T-cell (primary cell): ENCODE data around the gene CNNM3. TPM values are rescaled to one million over a fixed set of nuclear protein-coding genes. Genes with fewer than 3 reads are reported as not detected.
"Not testable (repeated sequence)": the region's sequence is repeated elsewhere in the genome, so short reads cannot be mapped to it uniquely, and the experiment has no call there.

ENCODE experiments used
- ATAC-seq, 4 experiments: fragments of 200-7000 bp in 3 of 4; fragments of 150-1000 bp in 1 of 4; cut with Tn5 transposase; replicated peaks in 1 of 4; 1 replicate in 3 of 4; 2 replicates in 1 of 4; pipeline ENCODE4 v1.10.0; 2021; ENCODE audit warnings: moderate library complexity in 3 of 4, mild to moderate bottlenecking in 2 of 4, moderate number of reproducible peaks in 1 of 4
- CTCF ChIA-PET, 2 donors: fragments of 300-600 bp; sonication (Branson Sonifier 250); formaldehyde crosslinking; loops; one replicate each; lab custom pipeline; 2022; ENCODE audit warnings: antibody characterized with exemption in 2 of 2; lab: Charles Lee
- POLR2A ChIA-PET, 2 donors: fragments of 300-600 bp; sonication (Branson Sonifier 250); formaldehyde crosslinking; loops; one replicate each; lab custom pipeline; 2022; ENCODE audit warnings: antibody characterized with exemption in 2 of 2; lab: Charles Lee
- DNase-seq, 35 experiments: peaks; one replicate each; pipeline versions ENCODE4 v3.0.0 to v3.0.0-alpha.2; 2013 to 2023
- H3K27ac ChIP-seq: one replicate; pipeline ENCODE4 v1.5.1; 2013; ENCODE audit warnings: low read length
- H3K27me3 ChIP-seq, 2 experiments: replicated peaks in 1 of 2; 1 replicate in 1 of 2; 2 replicates in 1 of 2; pipeline versions ENCODE4 v1.6.1 to v1.7.0; 2013; ENCODE audit warnings: low read length in 1 of 2, mixed read lengths in 1 of 2; ENCODE audit not compliant: control insufficient read depth in 2 of 2, insufficient read depth in 2 of 2; ENCODE audit errors: extremely low read depth in 1 of 2
- H3K36me3 ChIP-seq, 2 donors: 1 replicate in 1 of 2; 2 replicates in 1 of 2; pipeline versions ENCODE4 v1.6.1 to v1.7.0; 2013; ENCODE audit warnings: low read length in 1 of 2; ENCODE audit not compliant: control insufficient read depth in 2 of 2, insufficient read depth in 1 of 2; ENCODE audit errors: extremely low read depth in 1 of 2
- H3K4me1 ChIP-seq, 2 experiments: 1 replicate in 1 of 2; 2 replicates in 1 of 2; pipeline versions ENCODE4 v1.6.1 to v1.7.0; 2013; ENCODE audit warnings: low read length in 2 of 2, mixed read lengths in 1 of 2; ENCODE audit not compliant: insufficient read depth in 2 of 2, control insufficient read depth in 1 of 2; ENCODE audit errors: extremely low read depth in 1 of 2
- H3K4me3 ChIP-seq, 2 donors: 1 replicate in 1 of 2; 2 replicates in 1 of 2; pipeline versions ENCODE4 v1.5.1 to v1.7.0; 2013; ENCODE audit warnings: mild to moderate bottlenecking in 2 of 2, low read length in 1 of 2, moderate library complexity in 1 of 2; ENCODE audit not compliant: control insufficient read depth in 1 of 2; ENCODE audit errors: extremely low read depth in 1 of 2
- H3K9me3 ChIP-seq: 2 replicates; pipeline ENCODE4 v1.7.0; 2013
- H3K27ac Mint-ChIP-seq, 2 donors: one replicate each; pipeline ENCODE4 v1.8.0; 2020 to 2021; ENCODE audit warnings: mild to moderate bottlenecking in 2 of 2, mixed read lengths in 2 of 2
- H3K27me3 Mint-ChIP-seq, 2 donors: one replicate each; pipeline ENCODE4 v1.8.0; 2021 to 2022; ENCODE audit warnings: mixed read lengths in 2 of 2
- H3K36me3 Mint-ChIP-seq: one replicate; pipeline ENCODE4 v1.8.0; 2021; ENCODE audit warnings: mixed read lengths
- H3K4me1 Mint-ChIP-seq, 3 donors: one replicate each; pipeline ENCODE4 v1.8.0; 2020 to 2022; ENCODE audit warnings: mixed read lengths in 3 of 3, mild to moderate bottlenecking in 1 of 3
- H3K4me3 Mint-ChIP-seq, 3 donors: one replicate each; pipeline ENCODE4 v1.8.0; 2020 to 2022; ENCODE audit warnings: mild to moderate bottlenecking in 3 of 3, mixed read lengths in 3 of 3, moderate library complexity in 3 of 3
- H3K9me3 Mint-ChIP-seq, 3 donors: one replicate each; pipeline ENCODE4 v1.8.0; 2020 to 2022; ENCODE audit warnings: mixed read lengths in 3 of 3
- WGBS: methylation state at CpG from one replicate; pipeline ENCODE4 v1.1.5; 2013; ENCODE audit warnings: missing lambda C conversion rate; ENCODE audit not compliant: insufficient coverage; 5-methylcytosine and 5-hydroxymethylcytosine counted together
- total RNA-seq, 35 experiments: library from RNA in 6 of 35; stranded (reverse) in 6 of 35; fragments of 120-200 nt in 1 of 35; gene quantifications; one replicate each; pipeline versions ENCODE4 v1.2.1 to v1.2.4 and lab custom pipeline; 2013 to 2026

Gene CNNM3
- total RNA-seq, 5 donors from 2014 or later (not counting 1 experiment from before 2014, with no cell fraction given) = 44.2 to 55.3 (median 48.0) TPM

DNA sequence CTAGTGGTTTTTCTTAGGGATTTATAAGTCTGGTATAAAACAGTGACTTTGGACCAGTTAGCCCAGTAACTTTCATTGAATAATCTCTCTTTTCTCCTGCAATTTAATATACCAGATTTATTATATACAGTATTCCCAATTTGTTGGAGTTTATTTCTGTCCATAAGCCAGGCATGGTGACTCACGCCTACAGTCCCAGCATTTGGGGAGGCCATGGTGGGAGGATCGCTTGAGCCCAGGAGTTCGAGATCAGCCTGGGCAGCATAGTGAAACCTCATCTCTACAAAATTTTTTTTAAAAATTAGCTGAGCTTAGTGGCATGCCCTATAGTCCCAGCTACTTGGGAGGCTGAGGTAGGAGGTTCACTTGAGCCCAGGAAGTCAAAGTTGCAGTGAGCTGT is 28.7 kb upstream of the CNNM3 start:
- Histone ChIP-seq H3K9me3 (no peaks in the 10 kb centered on the region), H3K4me1 (no peaks in the 10 kb centered on the region), H3K36me3 (peaks cover 0 to 3% of the 10 kb centered on the region in 2 donors), H3K27ac (no peak overlapping the region), H3K4me3 (no peak overlapping the region), H3K27me3 (no peaks in the 10 kb centered on the region)
- ChIA-PET POLR2A (no interaction called here), CTCF (no interaction called here)
- 90% methylated on average over 3 of the region's 3 CpGs for WGBS
- H3K9me3 Mint-ChIP-seq = no peaks in the 10 kb centered on the region
- H3K27ac Mint-ChIP-seq = no peak overlapping the region
- ATAC-seq (no peak), DNase-seq (no peak)
- no peaks in the 10 kb centered on the region for H3K27me3 Mint-ChIP-seq
- no peaks in the 10 kb centered on the region for H3K36me3 Mint-ChIP-seq
- no peak overlapping the region for H3K4me3 Mint-ChIP-seq
- H3K4me1 Mint-ChIP-seq = peaks cover 0 to 3% (median 0%) of the 10 kb centered on the region in 3 donors

DNA sequence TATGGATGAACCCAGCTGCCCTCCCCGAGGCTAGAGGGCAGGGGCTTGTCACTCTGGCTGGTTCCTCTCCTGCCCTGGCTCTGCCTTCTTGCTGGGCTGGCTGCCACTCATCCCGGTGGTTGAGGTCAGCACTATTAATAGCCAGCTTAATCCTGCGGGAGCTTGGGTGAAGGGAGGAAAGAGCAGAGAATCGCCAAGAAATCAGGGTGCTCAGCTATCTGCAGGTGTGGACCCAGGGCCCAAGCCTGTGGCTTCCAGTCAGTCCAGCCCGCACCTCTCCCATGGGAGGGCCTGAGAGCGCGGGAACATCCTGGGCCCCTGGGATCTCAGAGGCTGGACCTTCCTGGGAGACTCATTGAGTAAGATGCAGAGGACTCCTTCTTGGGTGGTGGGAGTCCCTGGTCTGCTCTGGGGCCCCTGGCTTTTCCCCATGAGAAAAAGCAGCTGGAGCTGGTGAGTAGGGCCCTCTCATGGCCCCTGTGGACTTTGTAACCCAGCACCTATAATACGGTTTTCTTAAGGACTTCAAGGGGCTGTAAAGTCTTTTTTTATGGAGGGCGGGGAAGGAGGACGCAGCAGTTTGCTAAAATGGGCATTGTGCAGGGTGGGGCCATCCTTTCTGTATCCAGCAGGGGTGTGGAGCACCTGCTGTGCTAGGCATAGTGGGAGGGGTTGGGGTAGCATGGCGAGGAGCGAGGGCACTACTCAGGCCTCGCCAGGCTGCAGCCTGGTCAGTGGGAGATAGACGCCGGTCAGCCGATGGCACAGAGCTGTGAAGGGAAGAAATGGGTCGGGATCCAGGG is 27.4 kb upstream of the CNNM3 start:
- DNase-seq (no peak), ATAC-seq (no peak)
- POLR2A ChIA-PET = no interaction called here

DNA sequence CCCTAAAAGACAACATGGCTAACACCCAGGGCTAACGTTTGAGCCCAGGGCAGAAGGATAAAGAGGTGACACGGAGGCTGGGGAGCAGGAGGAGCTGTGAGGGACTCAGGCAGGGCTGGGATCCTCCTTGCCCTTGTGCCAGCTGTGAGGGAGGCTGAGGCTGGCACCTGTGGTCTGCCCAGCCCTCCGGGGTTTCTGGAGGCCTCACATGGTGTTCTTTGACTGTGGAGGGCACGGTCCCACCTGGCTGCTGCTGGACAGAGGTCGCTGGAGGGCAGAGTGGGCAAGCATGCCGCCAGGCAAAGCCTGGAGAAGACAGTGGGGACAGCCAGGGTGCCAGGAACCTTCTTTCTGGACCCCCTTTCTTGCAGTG is 26.8 kb upstream of the CNNM3 start:
- H3K4me1 ChIP-seq = no peaks in the 10 kb centered on the region
- no peaks in the 10 kb centered on the region for H3K27me3 ChIP-seq
- H3K9me3 Mint-ChIP-seq = no peaks in the 10 kb centered on the region
- no peaks in the 10 kb centered on the region for H3K9me3 ChIP-seq
- no peaks in the 10 kb centered on the region for H3K27me3 Mint-ChIP-seq
- ATAC-seq (no peak), DNase-seq (no peak)
- POLR2A ChIA-PET = no interaction called here
- H3K36me3 ChIP-seq = no peaks in the 10 kb centered on the region
- 75% methylated on average over 6 of the region's 6 CpGs for WGBS
- H3K4me3 ChIP-seq = no peak overlapping the region
- no peak overlapping the region for H3K27ac ChIP-seq
- CTCF ChIA-PET = no interaction called here
- H3K36me3 Mint-ChIP-seq = no peaks in the 10 kb centered on the region
- no peak overlapping the region for H3K4me3 Mint-ChIP-seq
- peaks cover 0 to 3% (median 0%) of the 10 kb centered on the region in 3 donors for H3K4me1 Mint-ChIP-seq
- no peak overlapping the region for H3K27ac Mint-ChIP-seq

More for the DNA sequence above, 27.4 kb upstream of the CNNM3 start:
- Histone ChIP-seq H3K9me3 (no peaks in the 10 kb centered on the region), H3K27me3 (no peaks in the 10 kb centered on the region), H3K27ac (no peak overlapping the region), H3K4me3 (no peak overlapping the region), H3K4me1 (no peaks in the 10 kb centered on the region), H3K36me3 (peaks cover 0 to under 1% of the 10 kb centered on the region in 2 donors)
- H3K9me3 Mint-ChIP-seq = no peaks in the 10 kb centered on the region
- H3K4me1 Mint-ChIP-seq = peaks cover 0 to 3% (median 0%) of the 10 kb centered on the region in 3 donors
- no peak overlapping the region for H3K27ac Mint-ChIP-seq
- WGBS = 90% methylated on average over 16 of the region's 17 CpGs
- H3K36me3 Mint-ChIP-seq = no peaks in the 10 kb centered on the region
- H3K27me3 Mint-ChIP-seq = no peaks in the 10 kb centered on the region
- no peak overlapping the region for H3K4me3 Mint-ChIP-seq
- CTCF ChIA-PET = no interaction called here

DNA sequence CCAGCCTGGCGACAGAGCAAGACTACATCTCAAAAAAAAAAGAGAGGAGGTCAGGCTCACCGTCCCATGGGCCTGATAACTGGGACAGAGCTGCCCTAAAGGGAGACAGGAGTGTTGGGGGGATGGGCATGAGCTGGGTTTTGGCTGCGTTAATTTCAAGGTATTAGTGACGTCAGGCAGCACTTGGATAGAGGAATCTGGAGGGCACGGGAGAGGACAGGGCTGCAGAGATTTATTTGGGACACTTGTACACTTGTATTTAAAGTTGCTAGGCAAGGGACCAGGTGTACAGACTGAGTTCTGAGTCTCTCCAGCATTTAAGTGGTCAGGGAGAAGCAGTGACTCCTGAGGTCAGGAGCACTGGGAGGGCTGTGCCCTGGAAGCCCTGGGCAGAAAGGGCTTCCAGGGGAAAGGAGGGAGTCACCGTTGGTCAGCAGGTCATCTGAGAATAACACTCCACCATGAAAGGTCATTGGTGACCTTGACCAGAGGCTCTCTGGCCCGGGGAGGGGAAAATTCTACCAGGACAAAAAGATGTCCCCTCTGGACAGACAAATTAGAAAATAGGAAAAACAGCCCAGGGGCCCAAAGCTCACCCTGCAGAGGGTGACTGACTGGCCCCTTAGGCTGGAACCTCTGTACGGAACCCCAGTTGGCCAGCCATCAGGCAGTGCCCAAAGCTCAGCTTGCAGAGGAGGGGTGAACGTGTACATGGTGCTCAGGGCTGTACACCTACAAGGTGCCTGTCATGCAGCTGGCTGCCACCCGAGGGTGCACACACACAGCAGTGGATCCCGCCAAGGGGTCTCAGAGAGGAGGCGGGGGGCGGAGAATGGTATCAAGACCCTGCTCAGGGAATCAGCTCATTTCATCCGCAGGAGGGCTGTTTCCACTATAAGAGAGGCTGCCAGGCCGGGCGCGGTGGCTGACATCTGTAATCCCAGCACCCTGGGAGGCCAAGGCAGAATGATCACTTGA is 23.0 kb upstream of the CNNM3 start:
- H3K4me1 ChIP-seq = no peaks in the 10 kb centered on the region
- CTCF ChIA-PET = interaction anchor here in 1 of 2 donors (0.6 kb wide), 1 partner anchor 379 kb away, joined by 7 read pairs; no protein-coding TSS in a partner anchor
- H3K27me3 ChIP-seq = no peaks in the 10 kb centered on the region
- peaks cover 2 to 5% of the 10 kb centered on the region in 2 donors for H3K36me3 ChIP-seq
- no peak overlapping the region for H3K4me3 Mint-ChIP-seq
- POLR2A ChIA-PET = interaction anchor here in 1 of 2 donors (0.7 kb wide), 1 partner anchor 23 kb away, joined by 4 read pairs; the partner anchor contains the start of gene CNNM3
- no peak overlapping the region for H3K27ac Mint-ChIP-seq
- no peaks in the 10 kb centered on the region for H3K27me3 Mint-ChIP-seq
- no peaks in the 10 kb centered on the region for H3K9me3 ChIP-seq
- H3K36me3 Mint-ChIP-seq = no peaks in the 10 kb centered on the region
- H3K9me3 Mint-ChIP-seq = no peaks in the 10 kb centered on the region
- H3K27ac ChIP-seq = no peak overlapping the region
- DNase-seq (no peak), ATAC-seq (no peak)
- WGBS = 91% methylated on average over 16 of the region's 17 CpGs
- H3K4me3 ChIP-seq = no peak overlapping the region
- no peaks in the 10 kb centered on the region for H3K4me1 Mint-ChIP-seq

DNA sequence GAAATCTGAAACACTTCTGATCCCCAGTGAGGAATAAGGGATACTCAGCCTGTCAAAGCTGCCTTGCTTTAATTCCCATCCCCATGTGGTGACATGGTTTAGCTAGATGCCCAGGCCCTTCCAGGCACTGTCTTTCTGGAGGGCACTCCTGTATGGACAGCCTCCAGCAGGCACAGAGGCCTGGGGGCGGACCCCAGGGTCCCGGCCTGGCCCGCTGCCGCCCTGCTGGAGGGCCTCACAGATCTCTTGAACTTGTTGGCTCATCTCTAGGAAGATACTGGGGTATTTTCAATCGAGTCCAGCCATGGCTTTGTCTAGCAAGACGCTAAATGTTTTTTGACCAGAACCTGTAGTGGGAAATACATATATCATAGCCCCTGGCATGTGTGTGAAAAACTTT is 21.0 kb upstream of the CNNM3 start:
- DNase-seq (no peak), ATAC-seq (no peak)
- no peaks in the 10 kb centered on the region for H3K9me3 ChIP-seq
- ChIA-PET CTCF (no interaction called here), POLR2A (no interaction called here)
- H3K36me3 ChIP-seq = peaks cover 5 to 10% of the 10 kb centered on the region in 2 donors
- no peak overlapping the region for H3K27ac ChIP-seq
- no CpG with 5 or more reads among the region's 6 CpGs for WGBS
- no peak overlapping the region for H3K27ac Mint-ChIP-seq
- H3K4me1 Mint-ChIP-seq = no peaks in the 10 kb centered on the region
- no peaks in the 10 kb centered on the region for H3K4me1 ChIP-seq
- peaks cover 13% of the 10 kb centered on the region for H3K36me3 Mint-ChIP-seq
- no peaks in the 10 kb centered on the region for H3K27me3 Mint-ChIP-seq
- no peak overlapping the region for H3K4me3 ChIP-seq
- no peak overlapping the region for H3K4me3 Mint-ChIP-seq
- no peaks in the 10 kb centered on the region for H3K27me3 ChIP-seq
- H3K9me3 Mint-ChIP-seq = no peaks in the 10 kb centered on the region

DNA sequence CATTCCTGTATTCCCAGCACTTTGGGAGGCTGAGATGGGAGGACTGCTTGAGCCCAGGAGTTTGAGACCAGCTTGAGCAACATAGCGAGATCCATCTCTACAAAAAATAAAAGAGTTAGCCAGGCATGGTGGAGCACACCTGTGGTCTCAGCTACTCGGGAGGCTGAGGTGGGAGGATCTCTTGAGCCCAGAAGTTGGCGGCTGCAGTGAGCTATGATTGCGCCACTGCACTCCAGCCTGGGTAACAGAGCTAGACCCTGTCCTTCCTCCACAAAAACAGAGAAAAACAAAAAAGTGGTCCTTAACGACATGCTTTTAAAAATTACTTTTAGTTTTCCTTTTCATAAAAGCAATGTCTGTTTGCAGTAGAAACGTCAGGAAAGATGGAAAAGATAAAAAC is 19.6 kb upstream of the CNNM3 start:
- DNase-seq, POLR2A ChIA-PET, H3K4me1 Mint-ChIP-seq: not testable (repeated sequence)

More for the DNA sequence above, 19.6 kb upstream of the CNNM3 start:
- H3K9me3 Mint-ChIP-seq, H3K27ac Mint-ChIP-seq, H3K9me3 ChIP-seq, H3K4me3 ChIP-seq, H3K27me3 Mint-ChIP-seq, H3K4me3 Mint-ChIP-seq, ATAC-seq, H3K27ac ChIP-seq, H3K36me3 ChIP-seq, H3K27me3 ChIP-seq: not testable (repeated sequence)
- CTCF ChIA-PET = interaction anchor here in 1 of 2 donors (1.2 kb wide), 1 partner anchor 12 kb away, joined by 3 read pairs; no protein-coding TSS in a partner anchor
- 95% methylated on average over 3 of the region's 6 CpGs for WGBS
- peaks cover 13% of the 10 kb centered on the region for H3K36me3 Mint-ChIP-seq
- peaks cover 0 to 11% of the 10 kb centered on the region in 2 experiments for H3K4me1 ChIP-seq
